Globus pallidus (tissue), 1 donor: ENCODE results near the gene PGPEP1.

Experiments
- DNase-seq: peaks from one replicate; pipeline ENCODE4 v3.0.0-alpha.2; 2015; ENCODE audit warnings: low spot score

PGPEP1 gene

GRCh38 chr19:18340190-18340989 is at the start of gene PGPEP1:
PGPEP1 (plus strand) TSS chr19:18340598; CDS start chr19:18340682, 84 bp downstream.
- peak; percentile 63 for DNase-seq

GRCh38 chr19:18291019-18291524 is 49.3 kb upstream of the PGPEP1 start:
- no peak for DNase-seq

- DNase-seq, result no peak
These were observed 48.6 kb upstream of the PGPEP1 start for GRCh38 chr19:18291590-18292461.

- no peak for DNase-seq
These were observed 48.0 kb upstream of the PGPEP1 start for GRCh38 chr19:18292462-18292809.

- DNase-seq, result no peak
These were observed 47.4 kb upstream of the PGPEP1 start for GRCh38 chr19:18292810-18293641.

GRCh38 chr19:18293642-18294466 is 46.5 kb upstream of the PGPEP1 start:
- no peak for DNase-seq

GRCh38 chr19:18294467-18294864 is 45.9 kb upstream of the PGPEP1 start:
- DNase-seq, result no peak

GRCh38 chr19:18295034-18295451 is 45.4 kb upstream of the PGPEP1 start:
- no peak for DNase-seq

GRCh38 chr19:18297308-18297707 is 43.1 kb upstream of the PGPEP1 start:
- DNase-seq, result no peak

GRCh38 chr19:18298601-18299000 is 41.8 kb upstream of the PGPEP1 start:
- no peak for DNase-seq

GRCh38 chr19:18299654-18300053 is 40.7 kb upstream of the PGPEP1 start:
- no peak for DNase-seq

- DNase-seq, result no peak
These were observed 39.3 kb upstream of the PGPEP1 start for GRCh38 chr19:18300930-18301717.

GRCh38 chr19:18301718-18302111 is 38.7 kb upstream of the PGPEP1 start:
- no peak for DNase-seq

- no peak for DNase-seq
These were observed 36.3 kb upstream of the PGPEP1 start for GRCh38 chr19:18304208-18304457.

GRCh38 chr19:18304458-18305310 is 35.7 kb upstream of the PGPEP1 start:
- peak; percentile 78 for DNase-seq

- DNase-seq, result no peak
These were observed 34.0 kb upstream of the PGPEP1 start for GRCh38 chr19:18306209-18306887.

- no peak for DNase-seq
These were observed 33.5 kb upstream of the PGPEP1 start for GRCh38 chr19:18306888-18307260.

- DNase-seq, result no peak
These were observed 33.1 kb upstream of the PGPEP1 start for GRCh38 chr19:18307271-18307681.
